GM21360 (cell line): ENCODE results near the gene OR56A5.
"Not testable (repeated sequence)": the region's sequence is repeated elsewhere in the genome, so short reads cannot be mapped to it uniquely, and the experiment has no call there.

Experiments used
- ATAC-seq: cut with Tn5 transposase; IDR thresholded peaks from one replicate; pipeline ENCODE4 v1.9.1; 2021; ENCODE audit warnings: mild to moderate bottlenecking, moderate library complexity; ENCODE audit not compliant: unreplicated experiment

Gene OR56A5

GRCh38 chr11:5968394-5968793 is at the start of gene OR56A5:
Gene OR56A5 (minus strand): TSS chr11:5968494. CDS start chr11:5968494, 0 bp downstream.
- no peak for ATAC-seq

GRCh38 chr11:6013042-6013441 is 44.7 kb upstream of the OR56A5 start:
- no peak for ATAC-seq

GRCh38 chr11:6012035-6012668 is 43.9 kb upstream of the OR56A5 start:
- ATAC-seq = no peak

- no peak for ATAC-seq
Observed at GRCh38 chr11:6006846-6007245, 38.6 kb upstream of the OR56A5 start, which contains the start of gene OR56A4. Gene OR56A4 (minus strand): TSS chr11:6006946. CDS start chr11:6002992, 3,954 bp downstream.

- ATAC-seq = no peak
Observed at GRCh38 chr11:6006395-6006794, 38.1 kb upstream of the OR56A5 start.

GRCh38 chr11:6002202-6002699 is 34.0 kb upstream of the OR56A5 start:
- no peak for ATAC-seq

- ATAC-seq = no peak
Observed at GRCh38 chr11:5994791-5995190, 26.5 kb upstream of the OR56A5 start.

GRCh38 chr11:5992604-5993251 is 24.4 kb upstream of the OR56A5 start:
- ATAC-seq = no peak

GRCh38 chr11:5992150-5992549 is 23.9 kb upstream of the OR56A5 start:
- no peak for ATAC-seq

- no peak for ATAC-seq
Observed at GRCh38 chr11:5989203-5989602, 20.9 kb upstream of the OR56A5 start.

GRCh38 chr11:5986885-5987284 is 18.6 kb upstream of the OR56A5 start, which contains the start of gene OR52L1:
Gene OR52L1 (minus strand): TSS chr11:5986985. CDS start chr11:5986930, 55 bp downstream.
- no peak for ATAC-seq

- no peak for ATAC-seq
Observed at GRCh38 chr11:5983443-5983842, 15.1 kb upstream of the OR56A5 start.

GRCh38 chr11:5973530-5973929 is 5.2 kb upstream of the OR56A5 start:
- no peak for ATAC-seq

- no peak for ATAC-seq
Observed at GRCh38 chr11:5967708-5968107, 586 bp downstream of the OR56A5 start.

- ATAC-seq = no peak
Observed at GRCh38 chr11:5966958-5967357, 1.3 kb downstream of the OR56A5 start.

- not testable (repeated sequence) for ATAC-seq
Observed at GRCh38 chr11:5960704-5961320, 7.5 kb downstream of the OR56A5 start.

- ATAC-seq = no peak
Observed at GRCh38 chr11:5955586-5955985, 12.7 kb downstream of the OR56A5 start.

GRCh38 chr11:5941951-5942350 is 26.3 kb downstream of the OR56A5 start, which contains the start of gene OR56A3:
Gene OR56A3 (plus strand): TSS chr11:5942251. CDS start chr11:5947347, 5,096 bp downstream.
- ATAC-seq = no peak

GRCh38 chr11:5940748-5941147 is 27.5 kb downstream of the OR56A5 start:
- no peak for ATAC-seq

GRCh38 chr11:5938603-5938965 is 29.7 kb downstream of the OR56A5 start:
- ATAC-seq = no peak

- ATAC-seq = no peak
Observed at GRCh38 chr11:5937868-5938602, 30.3 kb downstream of the OR56A5 start.
